ENCODE measurements around the gene MLLT3.

GRCh38 chr9:20335668-20336332 is 286.5 kb downstream of the MLLT3 start:
- TF ChIP-seq POLR2AphosphoS5 (IDR thresholded peaks at IDR 0.05; ENCODE audit: low read depth, low read length) (no peak), POLR2A (IDR thresholded peaks at IDR 0.05; ENCODE audit: low read depth, low read length) (no peak), TAF1 (IDR thresholded peaks at IDR 0.05; ENCODE audit: borderline replicate concordance, low read depth, low read length) (no peak)

All from GM12892 (cell line).